Measurements from ENCODE around the gene DEXI.

- TF ChIP-seq ZNF133 (tag by site-specific recombination; IDR thresholded peaks at IDR 0.05) (no peak), ZNF426 (tag by site-specific recombination; IDR thresholded peaks at IDR 0.05) (no peak), ZNF292 (tag by site-specific recombination; IDR thresholded peaks at IDR 0.05; ENCODE audit: borderline replicate concordance, low read depth) (no peak), ZNF792 (tag by site-specific recombination; IDR thresholded peaks at IDR 0.05) (no peak), ZNF23 (tag by site-specific recombination; IDR thresholded peaks at IDR 0.05; ENCODE audit: borderline replicate concordance) (no peak), ZNF544 (tag by site-specific recombination; IDR thresholded peaks at IDR 0.05) (no peak), CTCF (tag by site-specific recombination; IDR thresholded peaks at IDR 0.05) (no peak), ZNF221 (tag by site-specific recombination; IDR thresholded peaks at IDR 0.05; ENCODE audit: borderline replicate concordance) (no peak)
Observed at GRCh38 chr16:10966129-10966528, 23.9 kb upstream of the DEXI start.

All from HEK293 (cell line).